ENCODE results near the gene TALDO1. TPM values are rescaled to one million over a fixed set of nuclear protein-coding genes. Genes with fewer than 3 reads are reported as not detected.
A peak's percentile ranks its signal among the peaks of the same experiment; 100 is the strongest.

The TALDO1 gene
- total and polyA plus RNA-seq, 2 experiments from 2014 or later, result 353 to 402 TPM

- Mint-ChIP-seq H3K27me3 (ENCODE audit: insufficient read depth, low read depth, poor library complexity) (peaks cover 22% of the 10 kb centered on the region), H3K9me3 (no peaks in the 10 kb centered on the region), H3K27ac (no peak overlapping the region; the same call in 1 of the 2 replicates), H3K36me3 (ENCODE audit: low read depth) (peaks cover 2% of the 10 kb centered on the region; the same call in 1 of the 3 replicates), H3K4me3 (peak overlapping the region; percentile 76), H3K4me1 (peaks cover 7% of the 10 kb centered on the region; the same call in 2 of the 3 replicates)
- H3K79me2 ChIP-seq (replicated peaks; ENCODE audit: insufficient read depth), result peaks cover 18% of the 10 kb centered on the region
- peak overlapping the region; percentile 74 for H3K4me3 ChIP-seq
- no peaks in the 10 kb centered on the region for H3K36me3 ChIP-seq (ENCODE audit: insufficient read depth)
- peaks cover 7% of the 10 kb centered on the region; the same call in 1 of the 2 replicates for H3K4me1 ChIP-seq (ENCODE audit: insufficient read depth)
- H4K20me1 ChIP-seq (replicated peaks; ENCODE audit: insufficient read depth), result no peaks in the 10 kb centered on the region
- no peaks in the 10 kb centered on the region for H3K27me3 ChIP-seq (ENCODE audit: insufficient read depth)
- no peak for DNase-seq (ENCODE audit: low spot score)
- no peak overlapping the region for H3K27ac ChIP-seq (ENCODE audit: low read depth)
- H3K9me2 ChIP-seq (ENCODE audit: insufficient read depth), result no peaks in the 10 kb centered on the region
- no peak for TF ChIP-seq ZNF114 (CRISPR knock-in tag; IDR thresholded peaks at IDR 0.05)
- TF ChIP-seq CREB1 (CRISPR knock-in tag; IDR thresholded peaks at IDR 0.05; ENCODE audit: low read depth), result no peak
- no peak for TF ChIP-seq CTCF (conservative IDR thresholded peaks at IDR 0.05; ENCODE audit: low read depth in 2 of 2)
- TF ChIP-seq STAT1 (IDR thresholded peaks at IDR 0.05; ENCODE audit: unreplicated experiment), result no peak
- TF ChIP-seq ZNF462 (CRISPR knock-in tag; IDR thresholded peaks at IDR 0.05), result no peak
- no peak for TF ChIP-seq POLR2AphosphoS5 (IDR thresholded peaks at IDR 0.05; ENCODE audit: low read depth)
- no peak for TF ChIP-seq ZNF331 (CRISPR knock-in tag; IDR thresholded peaks at IDR 0.05; ENCODE audit: low read depth)
- TF ChIP-seq NANOG (IDR thresholded peaks at IDR 0.05; ENCODE audit: borderline replicate concordance), result no peak
- TF ChIP-seq EZH2phosphoT487 (IDR thresholded peaks at IDR 0.05; ENCODE audit: unreplicated experiment), result no peak
- no peak for TF ChIP-seq REST (IDR thresholded peaks at IDR 0.05; ENCODE audit: unreplicated experiment)
- TF ChIP-seq JUNB (IDR thresholded peaks at IDR 0.05; ENCODE audit: unreplicated experiment), result no peak
- no peak for TF ChIP-seq EZH2 (IDR thresholded peaks at IDR 0.05; ENCODE audit: low read depth, unreplicated experiment)
- H3F3A ChIP-seq (replicated peaks; ENCODE audit: low read depth), result peaks cover 21% of the 10 kb centered on the region; the same call in 1 of the 2 replicates
- ATAC-seq, result peak; percentile 1
- peak overlapping the region; percentile 96 for H3K4me2 ChIP-seq
- no peak overlapping the region for H2AFZ ChIP-seq
These were observed 57.3 kb downstream of the TALDO1 start for GRCh38 chr11:804599-804964.
